Measurements from ENCODE around the gene GHRHR.

Gene GHRHR

DNA sequence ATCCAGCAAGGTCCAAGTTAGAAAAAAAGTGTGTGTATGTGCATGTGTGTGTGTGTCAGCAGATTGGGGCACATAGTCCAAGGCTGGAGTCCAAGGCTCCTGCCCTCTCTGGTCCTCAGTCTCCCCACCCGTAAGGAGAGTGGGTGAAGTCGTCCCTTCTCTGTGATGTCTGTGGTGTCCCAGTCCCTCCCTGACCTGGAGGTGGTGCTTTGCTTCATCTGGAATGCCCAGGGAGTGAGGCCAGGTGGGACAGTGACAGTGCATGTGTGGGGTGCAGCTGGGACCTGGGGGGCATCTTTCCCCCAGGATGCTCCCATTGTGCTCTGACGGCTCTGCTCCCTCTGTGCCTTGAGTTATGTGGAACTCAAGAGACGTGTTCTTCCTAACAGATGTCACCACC, 34.1 kb upstream of the GHRHR start:
- DNase-seq, result no peak

DNA sequence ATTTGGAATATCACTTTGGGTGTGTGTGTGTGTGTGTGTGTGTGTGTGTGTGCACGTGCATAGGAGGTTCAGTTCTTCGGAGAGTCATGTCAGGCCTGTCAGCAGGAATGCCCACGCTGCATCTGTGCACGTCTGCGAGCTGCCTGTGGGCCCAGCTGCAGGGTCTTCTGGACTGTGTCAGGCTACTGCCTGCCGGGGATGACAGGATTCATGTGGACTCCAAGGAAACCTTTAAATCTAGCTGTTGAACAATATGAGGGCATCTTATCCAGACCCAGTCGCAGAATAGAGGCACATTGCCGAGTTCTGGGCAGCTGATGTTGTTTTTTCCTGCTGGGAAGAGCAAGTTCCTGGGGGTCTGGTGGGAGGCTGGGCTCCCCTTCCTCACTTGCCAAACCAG, 33.1 kb upstream of the GHRHR start:
- no peak for DNase-seq

DNA sequence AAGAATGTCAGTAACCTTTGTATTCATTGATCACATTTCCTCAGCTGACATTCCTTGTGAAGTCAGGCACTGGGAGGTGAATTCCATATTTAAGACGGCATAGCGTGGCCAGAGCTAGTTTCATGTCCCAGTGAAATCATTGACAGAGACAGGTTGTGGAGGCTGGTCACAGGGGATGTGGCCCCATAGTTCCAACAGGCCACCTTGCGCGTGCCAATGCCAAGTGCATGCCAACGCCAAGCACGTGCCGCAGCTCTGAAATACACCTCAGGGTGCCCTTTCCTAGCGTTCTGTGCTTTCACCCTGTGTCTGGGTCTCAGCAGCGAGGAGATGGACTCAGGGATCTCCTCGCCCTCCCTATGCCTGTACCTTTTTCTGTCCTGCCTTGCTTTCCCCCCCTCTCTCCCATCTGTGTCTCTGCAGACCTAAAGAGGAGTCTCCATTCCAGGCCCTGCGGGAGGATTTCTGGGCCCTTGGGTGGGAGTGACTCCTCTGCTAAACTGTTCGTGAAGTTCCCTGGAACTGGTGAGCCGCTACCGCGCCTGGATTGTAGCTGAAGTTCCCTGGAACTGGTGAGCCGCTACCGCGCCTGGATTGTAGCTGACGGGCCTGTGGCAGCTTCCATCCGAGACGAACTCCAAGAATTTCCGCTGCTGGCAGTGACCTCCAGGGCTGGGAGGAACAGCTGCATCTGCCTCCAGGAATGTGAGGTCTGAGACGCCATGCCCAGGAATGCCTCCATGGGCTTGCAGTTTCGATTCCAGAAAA, 32.4 kb upstream of the GHRHR start:
- DNase-seq, result no peak

DNA sequence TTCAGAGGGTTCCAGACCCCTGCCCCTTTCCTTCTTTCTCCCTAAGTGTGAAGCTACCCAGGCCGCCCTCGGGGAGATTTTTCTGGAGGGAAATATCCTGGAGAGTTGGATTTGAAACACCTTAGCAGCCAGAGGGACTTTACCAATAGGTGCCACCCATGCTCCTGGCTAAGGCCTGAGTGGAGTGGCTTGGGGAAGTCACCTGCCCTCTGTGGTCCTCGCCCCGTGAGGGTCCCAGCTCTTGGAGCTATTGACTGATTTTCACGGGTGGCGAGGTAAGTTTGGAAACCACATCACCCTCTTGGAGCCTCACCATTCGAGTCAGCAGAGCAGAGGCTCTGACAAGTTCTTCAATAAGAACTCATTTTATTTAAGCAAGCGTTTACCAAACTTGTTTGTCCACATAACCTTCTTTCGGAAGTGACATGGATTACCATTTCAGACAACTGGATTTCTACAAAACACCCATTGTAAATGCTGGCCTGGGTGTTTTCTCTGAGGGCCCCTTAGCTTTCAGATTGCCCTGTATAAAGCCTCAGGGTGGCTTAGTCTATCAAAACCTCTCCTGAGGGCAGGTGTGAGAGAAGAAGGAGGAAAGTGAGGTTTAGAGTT, 31.7 kb upstream of the GHRHR start:
- no peak for DNase-seq

DNA sequence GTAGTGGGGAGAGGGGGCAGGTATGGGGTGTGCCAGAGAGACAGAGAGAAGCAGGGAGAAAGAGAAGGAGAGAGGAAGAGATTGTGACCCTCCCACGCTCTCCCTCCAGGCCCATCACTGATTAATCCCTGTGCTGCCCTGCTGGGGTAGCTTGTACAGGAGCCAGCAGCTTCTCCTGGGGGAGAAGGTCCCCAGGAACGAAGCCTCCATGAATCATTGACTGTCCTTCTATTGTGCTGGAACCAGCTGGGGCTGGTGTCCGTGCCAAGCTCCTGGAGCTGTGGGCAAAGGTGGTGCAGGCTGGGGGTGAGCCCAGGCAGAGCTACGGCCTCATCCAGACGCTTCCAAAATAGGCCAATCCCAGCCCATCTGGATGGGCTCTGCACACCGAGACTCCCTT, 31.2 kb upstream of the GHRHR start:
- no peak for DNase-seq

DNA sequence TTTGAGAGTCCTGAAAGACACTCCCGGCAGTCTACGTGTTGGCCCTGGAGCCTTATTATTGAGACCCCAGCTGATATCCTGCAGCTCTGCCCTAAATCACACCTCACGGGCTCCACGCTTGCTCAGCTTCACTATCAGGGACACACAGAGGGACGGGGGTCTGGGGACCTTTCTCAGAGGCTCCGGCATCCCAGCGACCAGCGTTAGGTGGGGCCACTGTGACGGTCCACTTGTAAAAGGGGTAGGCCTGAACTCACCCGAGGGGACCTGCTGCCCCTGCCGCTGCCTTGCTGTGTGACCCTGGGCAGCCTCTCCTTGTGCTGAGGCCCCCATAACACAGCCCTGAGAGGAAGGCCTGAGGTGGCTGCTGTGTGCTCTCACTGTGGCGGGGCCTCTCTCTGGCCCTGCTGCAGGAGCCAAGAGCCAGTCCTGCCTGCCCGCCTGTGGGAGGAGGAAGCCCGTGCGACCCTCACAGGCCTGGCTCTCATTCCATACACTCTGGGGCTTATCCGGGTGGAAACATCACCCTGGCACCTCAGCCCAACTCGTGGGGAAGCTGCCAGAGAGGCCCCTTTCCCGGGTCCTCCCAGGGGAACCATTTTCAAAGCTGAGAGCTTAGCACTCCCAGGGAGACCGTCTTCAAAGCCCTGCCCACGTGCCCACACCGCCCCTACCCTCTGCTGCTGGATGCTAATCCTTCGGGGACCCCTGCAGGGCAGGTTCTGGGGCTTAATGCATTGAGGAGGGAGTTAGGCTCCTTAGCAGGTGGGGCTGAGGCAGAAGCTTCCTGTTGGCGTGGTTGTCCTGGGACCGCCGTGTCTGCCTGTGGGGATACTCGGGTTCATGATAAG, 30.4 kb upstream of the GHRHR start:
- no peak for DNase-seq

DNA sequence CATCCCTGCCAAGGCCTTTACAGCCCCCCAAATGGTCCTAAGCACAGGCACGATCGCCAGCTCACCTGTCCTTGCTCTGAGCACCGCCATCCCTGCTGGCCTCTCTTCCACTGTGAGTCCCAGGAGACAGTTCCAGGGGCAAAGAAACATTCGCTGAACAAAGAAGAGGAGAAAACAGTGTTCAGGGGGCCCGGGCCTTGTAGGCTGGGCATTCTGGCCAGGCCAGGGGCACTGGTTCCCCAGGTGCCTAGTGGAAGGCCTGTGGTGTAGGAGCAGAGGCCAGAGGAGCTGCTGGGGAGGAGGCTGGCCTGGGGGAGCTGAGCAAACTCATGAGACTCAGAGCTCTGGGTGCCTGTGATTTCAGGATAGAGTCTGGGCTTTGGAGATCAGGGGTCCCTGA, 29.5 kb upstream of the GHRHR start:
- no peak for DNase-seq

DNA sequence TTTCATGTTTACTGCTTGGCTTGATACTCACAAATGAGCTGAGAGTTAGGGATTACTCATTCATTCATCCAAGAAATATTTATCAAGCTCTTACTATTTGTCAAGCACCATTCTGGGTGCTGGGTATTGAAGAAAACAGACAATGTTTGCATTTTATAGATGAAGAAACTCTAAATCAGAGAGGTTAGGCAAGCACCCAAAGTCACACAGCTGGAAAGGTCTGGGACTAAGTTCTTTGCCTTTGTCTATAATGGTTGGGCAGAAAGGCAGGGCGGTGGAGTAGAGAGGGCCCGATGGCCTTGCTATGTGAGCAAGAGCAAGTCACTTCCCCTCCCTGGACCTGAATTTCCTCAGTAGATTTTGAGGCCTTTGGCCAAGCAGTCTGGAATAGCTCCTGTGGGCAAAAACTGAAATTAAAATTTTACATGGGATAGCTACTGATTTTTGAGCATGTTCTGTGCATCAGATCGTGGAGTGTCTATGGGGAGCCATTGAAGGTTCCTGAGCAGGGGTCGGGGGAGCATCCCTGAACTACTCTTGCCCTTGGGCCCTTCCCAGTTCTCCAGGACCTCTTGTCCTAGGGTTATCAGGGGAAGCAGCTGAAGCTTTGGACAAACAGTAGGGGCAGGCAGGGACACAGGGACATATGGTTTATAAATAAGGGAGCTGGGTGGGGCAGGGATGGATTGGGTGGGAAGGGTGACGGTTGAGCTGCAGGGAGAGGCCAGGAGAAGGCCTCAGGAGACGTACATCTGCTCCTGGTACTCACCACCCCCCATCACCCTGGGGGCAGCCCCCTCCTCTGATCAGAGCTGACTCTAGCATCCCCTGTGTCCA, 28.8 kb upstream of the GHRHR start:
- no peak for DNase-seq

DNA sequence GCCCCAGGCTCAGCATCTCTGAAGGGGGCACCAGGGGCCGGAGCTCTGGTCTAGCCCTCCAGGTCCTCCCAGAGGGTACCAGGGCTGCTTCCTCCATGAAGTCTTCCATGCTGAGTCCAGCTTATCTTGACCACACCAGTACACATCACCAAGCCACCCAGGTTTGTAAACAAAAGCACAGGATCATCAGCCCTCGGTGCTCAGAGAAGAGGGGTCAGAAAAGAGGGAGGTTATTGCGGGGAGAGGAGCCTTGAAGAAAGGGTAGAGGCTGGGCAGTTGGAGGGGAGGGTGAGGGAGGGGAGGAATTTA, 28.2 kb upstream of the GHRHR start:
- no peak for DNase-seq

DNA sequence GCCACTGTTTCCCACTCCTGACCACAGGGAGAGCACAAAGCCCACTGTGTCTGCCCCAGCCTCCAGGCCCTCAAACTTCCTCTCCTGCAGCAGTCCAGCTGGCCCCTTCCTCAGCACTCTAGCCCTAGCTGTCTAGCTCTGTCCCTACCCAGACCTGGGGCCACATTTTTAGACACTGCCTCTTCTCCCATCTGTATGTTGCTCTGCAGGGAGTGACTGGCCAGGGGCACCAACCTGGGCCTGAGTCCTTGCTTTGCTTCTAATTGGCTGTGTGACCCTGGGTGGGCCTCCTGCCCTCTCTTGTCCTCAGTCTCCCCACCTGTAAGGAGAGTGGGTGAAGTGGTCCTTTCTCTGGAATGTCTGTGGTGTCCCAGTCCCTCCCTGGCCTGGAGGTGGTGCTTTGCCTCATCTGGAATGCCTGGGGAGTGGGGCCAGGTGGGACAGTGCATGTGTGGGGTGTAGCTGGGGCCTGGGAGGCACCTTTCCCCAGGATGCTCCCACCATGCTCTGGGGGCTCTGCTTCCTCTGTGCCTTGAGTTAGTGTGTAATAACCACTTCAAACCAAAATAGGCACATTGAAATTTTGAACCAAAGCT, 27.0 kb upstream of the GHRHR start:
- DNase-seq, result no peak

DNA sequence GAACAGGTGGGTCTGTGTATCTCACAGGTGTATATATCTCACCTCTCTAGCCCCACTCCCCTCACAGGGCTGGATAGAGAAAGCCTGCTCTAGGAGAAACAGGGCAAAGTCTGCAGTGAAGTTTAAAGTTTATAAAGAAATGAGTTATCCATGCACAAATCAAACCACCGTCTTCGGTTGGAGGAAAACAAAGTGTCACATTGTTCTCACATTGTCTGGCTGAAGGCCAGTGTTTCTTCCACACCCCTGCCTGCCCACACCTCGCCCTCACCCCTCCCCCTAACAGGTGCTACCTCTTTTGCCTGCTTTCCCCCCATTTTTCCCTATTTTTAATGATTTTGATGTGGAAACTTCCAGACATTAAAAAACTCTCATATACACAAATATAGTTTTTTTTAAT, 26.3 kb upstream of the GHRHR start:
- no peak for DNase-seq

DNA sequence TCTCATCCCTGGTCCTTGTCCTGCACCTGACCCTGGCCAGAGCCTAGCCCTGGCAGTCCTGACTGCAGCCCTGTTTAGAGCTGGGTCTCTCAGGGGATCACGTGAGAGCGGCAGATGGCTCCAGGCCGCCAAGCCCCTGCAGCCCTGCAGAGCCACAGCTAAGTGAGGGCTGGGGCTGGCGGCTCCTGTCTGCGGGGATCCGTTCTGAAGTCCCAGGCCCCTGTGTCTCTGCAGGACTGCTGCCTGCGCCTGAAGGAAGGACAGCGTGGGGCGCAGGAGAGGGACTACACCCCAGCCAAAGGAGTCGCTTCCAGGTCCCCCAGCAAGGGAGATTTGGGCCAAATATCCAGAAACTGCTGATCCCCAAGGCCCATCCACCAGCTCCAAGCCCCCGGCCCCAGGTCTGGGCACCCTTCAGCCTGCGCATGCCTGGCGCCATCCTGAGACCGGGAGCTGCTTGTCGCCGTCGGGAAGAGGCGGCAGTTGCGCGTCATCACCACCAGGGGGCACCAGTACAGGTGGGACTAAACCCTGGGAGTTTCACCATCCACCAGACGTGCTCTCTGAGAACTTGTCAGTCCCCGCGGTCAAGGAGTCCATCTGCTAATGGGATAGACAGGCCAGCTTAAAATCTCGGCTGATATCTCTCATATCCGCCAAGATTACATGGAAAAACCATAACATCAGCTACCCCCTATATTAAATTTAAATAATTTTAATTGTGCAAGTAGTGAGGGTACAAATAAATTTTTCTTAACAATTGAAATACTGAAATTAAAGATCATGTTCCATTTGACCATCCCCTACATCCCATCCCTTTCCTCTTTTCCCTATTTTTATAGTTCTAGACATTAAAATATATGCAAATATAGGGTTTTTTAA, 25.1 kb upstream of the GHRHR start:
- peak; percentile 83 for DNase-seq

DNA sequence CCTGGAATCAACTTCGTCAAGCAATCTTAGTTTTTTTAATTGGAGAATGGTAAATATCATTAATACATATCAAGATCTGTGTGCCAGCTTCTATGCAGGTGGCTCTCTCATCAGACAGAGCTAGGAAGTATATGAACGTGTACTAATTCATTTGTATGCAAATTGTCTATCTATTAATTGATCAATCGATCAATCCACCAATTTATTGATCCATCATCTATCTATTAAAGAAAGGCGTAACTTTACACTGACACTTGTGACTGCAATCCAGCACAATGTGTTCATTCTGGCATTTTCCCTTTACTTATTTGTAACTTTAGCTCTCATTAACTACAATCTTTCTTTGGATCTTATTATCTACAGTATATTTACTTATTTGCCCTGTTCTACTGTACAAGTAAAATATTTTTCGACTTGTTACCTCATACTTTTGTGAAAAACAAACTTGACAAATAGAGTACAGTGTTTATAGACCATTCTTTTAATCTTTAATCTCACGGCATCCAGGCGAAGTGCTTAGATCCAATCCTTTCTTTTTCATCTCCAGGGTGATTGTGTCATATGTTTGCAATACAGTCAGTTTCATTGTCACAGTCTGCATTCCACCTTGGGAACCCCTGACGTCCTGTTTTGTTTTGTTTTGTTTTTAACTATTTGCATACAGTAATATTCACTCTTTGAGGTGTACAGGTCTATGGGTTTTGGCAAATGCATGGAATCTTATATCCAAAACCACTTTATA, 22.0 kb upstream of the GHRHR start:
- no peak for DNase-seq

DNA sequence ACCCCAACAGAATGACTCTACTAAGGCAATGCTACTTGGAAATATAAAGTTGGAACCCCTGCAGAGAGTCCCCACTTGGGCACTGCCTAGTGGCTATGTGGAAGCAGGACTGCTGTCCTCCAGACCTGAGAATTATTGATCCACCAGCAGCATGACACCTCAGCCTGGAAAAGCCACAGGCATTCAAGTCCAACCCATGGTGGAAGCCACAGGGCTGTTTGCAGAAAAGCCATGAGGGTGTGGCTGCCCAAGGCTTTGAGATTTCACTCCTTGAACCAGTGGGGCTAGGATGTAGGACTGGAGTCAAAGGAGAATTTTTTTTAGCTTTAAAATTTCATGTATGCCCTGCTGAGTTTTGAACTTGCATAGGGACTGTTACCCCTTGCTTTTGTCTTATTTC, 13.6 kb upstream of the GHRHR start:
- DNase-seq, result no peak

DNA sequence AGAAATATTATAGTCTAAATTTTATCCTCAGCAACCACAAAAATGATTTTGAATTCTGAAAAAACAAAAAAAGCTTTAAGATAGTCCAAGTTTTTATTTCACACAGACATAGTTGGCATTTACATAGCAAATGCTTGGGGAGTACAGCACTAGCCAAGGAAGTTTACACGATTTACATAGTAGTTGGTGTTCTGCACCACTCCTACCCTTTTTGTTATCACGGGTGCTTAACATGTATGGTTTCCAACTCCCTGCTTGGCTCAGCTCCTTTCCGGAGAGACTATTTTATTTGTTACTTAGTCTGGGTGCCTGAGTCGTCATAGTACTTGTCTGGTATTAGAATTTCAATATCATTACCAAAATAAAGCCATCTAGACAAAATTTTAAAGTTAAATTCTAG, 8.8 kb upstream of the GHRHR start:
- no peak for DNase-seq

DNA sequence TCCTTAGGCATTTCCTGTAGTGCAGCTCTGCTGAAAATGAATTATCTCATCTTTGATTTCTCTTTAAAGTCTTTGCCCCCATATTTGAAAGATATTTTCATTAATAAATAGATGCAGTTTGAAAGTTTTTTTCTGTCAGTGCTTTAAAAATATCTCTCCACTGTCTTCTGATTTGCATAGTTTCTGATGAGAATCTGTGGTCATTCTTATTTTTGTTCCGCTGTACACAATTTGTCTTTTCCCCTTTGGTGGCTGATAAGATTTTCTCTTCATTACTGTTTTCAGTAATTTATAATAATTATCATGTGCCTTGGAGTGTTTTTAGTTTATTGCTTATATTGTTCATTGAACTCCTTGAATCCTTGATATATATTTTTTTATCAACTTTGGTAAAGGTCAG, 7.0 kb upstream of the GHRHR start:
- DNase-seq, result no peak

DNA sequence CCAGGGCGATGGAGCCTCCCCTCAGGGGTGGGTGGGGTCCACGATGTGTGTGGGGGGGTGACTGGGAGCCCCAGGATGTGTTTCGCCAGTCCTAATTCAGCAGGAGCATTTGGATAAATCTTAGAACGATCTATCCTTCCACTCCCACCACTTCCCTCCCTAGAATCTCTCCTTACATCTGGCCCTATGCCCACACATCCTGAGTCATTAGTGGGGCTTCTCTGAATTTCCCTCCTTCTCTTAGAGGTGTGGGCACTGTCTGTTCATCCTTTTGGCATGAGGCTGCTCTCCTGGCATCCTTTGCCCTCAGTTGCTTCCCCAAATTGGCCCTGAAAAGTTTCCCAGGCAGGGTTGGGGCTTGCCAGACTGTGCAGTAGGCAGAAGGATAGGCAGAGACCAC, 1.6 kb downstream of the GHRHR start:
- no peak for DNase-seq

DNA sequence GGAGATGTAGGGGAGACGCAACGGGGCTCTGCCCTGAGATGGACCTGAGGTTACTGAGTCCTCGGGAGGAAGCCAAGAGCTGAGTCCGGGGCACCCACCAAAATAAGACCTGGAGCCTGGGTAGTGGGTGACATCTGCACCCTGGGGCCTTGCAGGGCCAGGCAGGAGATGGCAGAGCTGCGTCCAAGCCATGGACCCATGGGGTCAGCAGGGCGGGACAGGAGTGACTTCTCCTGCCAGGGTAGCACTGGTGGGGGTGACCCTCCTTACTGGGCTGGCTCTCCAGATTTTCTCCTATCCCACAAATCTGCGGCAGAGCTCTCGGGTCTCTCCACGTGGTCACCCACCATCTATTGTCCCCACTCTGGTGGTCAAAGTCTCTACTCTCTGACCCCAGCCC, 2.1 kb downstream of the GHRHR start:
- DNase-seq, result no peak

DNA sequence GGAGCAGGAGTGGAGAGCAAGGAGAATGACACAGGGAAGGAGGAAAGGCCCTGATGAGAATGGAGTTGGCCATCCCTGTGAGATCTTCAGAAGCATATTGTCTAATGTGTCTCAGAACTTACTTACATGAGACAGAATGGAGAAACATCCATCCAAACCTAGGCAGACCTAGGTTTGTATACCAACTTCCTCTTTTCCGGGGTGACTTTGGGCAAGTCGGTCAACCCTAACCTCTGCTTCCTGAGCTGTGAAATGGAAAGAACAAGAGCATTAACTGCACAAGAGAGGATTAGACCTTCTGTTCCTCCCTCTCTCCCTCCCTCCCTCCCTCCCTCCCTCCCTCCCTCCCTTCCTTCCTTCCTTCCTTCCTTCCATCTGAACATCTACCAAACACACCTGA, 4.5 kb downstream of the GHRHR start:
- no peak for DNase-seq

DNA sequence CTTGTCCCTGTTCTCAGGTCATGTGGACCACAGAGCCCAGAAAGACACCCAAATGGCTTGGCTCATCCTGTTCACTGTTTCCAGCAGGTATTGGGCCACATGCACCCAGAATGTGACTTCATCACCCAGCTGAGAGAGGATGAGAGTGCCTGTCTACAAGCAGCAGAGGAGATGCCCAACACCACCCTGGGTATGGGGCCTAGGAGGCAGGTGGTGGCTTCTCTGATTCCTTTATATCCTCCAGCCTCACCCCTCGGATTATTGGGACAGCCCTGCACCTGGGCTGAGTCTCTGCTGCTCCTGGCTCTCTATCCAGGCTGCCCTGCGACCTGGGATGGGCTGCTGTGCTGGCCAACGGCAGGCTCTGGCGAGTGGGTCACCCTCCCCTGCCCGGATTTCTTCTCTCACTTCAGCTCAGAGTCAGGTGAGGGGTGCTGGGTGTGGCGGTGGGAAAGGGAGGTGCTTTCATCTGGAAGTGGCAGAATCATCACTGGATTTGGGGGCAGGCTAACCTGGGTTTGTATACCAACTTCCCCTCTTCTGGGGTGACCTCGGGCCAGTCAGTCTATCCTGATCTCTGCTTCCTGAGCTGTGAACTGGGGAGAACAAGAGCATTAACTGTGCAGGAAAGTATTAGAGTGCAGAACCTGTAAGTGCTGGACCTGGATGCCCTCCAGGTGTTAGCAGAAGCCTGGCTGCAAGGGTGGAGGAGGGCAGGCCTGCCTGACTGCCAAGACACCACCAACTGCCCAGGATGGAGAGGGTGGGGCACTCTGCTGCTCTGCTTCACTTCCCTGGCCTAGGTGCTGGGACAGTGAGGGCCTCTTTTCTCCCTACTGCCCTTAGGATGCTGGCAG, 5.2 kb downstream of the GHRHR start:
- no peak for DNase-seq
